GM18520 (cell line): Measurements from ENCODE around the gene RAB11FIP3.
"Not testable (repeated sequence)": the region's sequence is repeated elsewhere in the genome, so short reads cannot be mapped to it uniquely, and the experiment has no call there.

Experiments
- ATAC-seq: cut with Tn5 transposase; IDR thresholded peaks from one replicate; pipeline ENCODE4 v1.9.1; 2021; ENCODE audit not compliant: unreplicated experiment

Gene RAB11FIP3

GRCh38 chr16:392450-393030, 32.9 kb upstream of the RAB11FIP3 start:
- no peak for ATAC-seq

GRCh38 chr16:396199-396598, 29.2 kb upstream of the RAB11FIP3 start:
- ATAC-seq = no peak

GRCh38 chr16:396605-397004, 28.8 kb upstream of the RAB11FIP3 start:
- ATAC-seq = no peak

GRCh38 chr16:397135-397661, 28.3 kb upstream of the RAB11FIP3 start, which contains the start of gene NME4:
Gene NME4, plus strand, starts transcription at chr16:397199. Its CDS starts 24 bp downstream, at chr16:397223.
- no peak for ATAC-seq

- ATAC-seq = no peak
These were observed 27.6 kb upstream of the RAB11FIP3 start for GRCh38 chr16:397736-398332.

GRCh38 chr16:398561-399339, 26.7 kb upstream of the RAB11FIP3 start:
- ATAC-seq = no peak

- no peak for ATAC-seq
These were observed 26.0 kb upstream of the RAB11FIP3 start for GRCh38 chr16:399340-400019.

- ATAC-seq = no peak
These were observed 25.3 kb upstream of the RAB11FIP3 start for GRCh38 chr16:400061-400591.

- peak; percentile 49 for ATAC-seq
These were observed 23.7 kb upstream of the RAB11FIP3 start, which contains the start of gene DECR2 for GRCh38 chr16:401468-402348. Gene DECR2, plus strand, starts transcription at chr16:401885. Its CDS starts 79 bp downstream, at chr16:401964.

GRCh38 chr16:404971-405486, 20.4 kb upstream of the RAB11FIP3 start:
- no peak for ATAC-seq

GRCh38 chr16:405548-406506, 19.6 kb upstream of the RAB11FIP3 start:
- no peak for ATAC-seq

- ATAC-seq = no peak
These were observed 18.2 kb upstream of the RAB11FIP3 start for GRCh38 chr16:407253-407652.

- ATAC-seq = no peak
These were observed 14.8 kb upstream of the RAB11FIP3 start for GRCh38 chr16:410516-411178.

GRCh38 chr16:411576-412265, 13.7 kb upstream of the RAB11FIP3 start:
- no peak for ATAC-seq

- no peak for ATAC-seq
These were observed 10.9 kb upstream of the RAB11FIP3 start for GRCh38 chr16:414395-415169.

- not testable (repeated sequence) for ATAC-seq
These were observed 10.3 kb upstream of the RAB11FIP3 start for GRCh38 chr16:415170-415498.

- ATAC-seq = not testable (repeated sequence)
These were observed 3.3 kb upstream of the RAB11FIP3 start for GRCh38 chr16:422179-422578.
